Measurements from ENCODE around the gene RPIA. TPM values are rescaled to one million over a fixed set of nuclear protein-coding genes. Genes with fewer than 3 reads are reported as not detected.

The RPIA gene
- total RNA-seq, 1 experiment from 2014 or later: 10.7 TPM

- CTCF ChIA-PET: no interaction called here
- intact Hi-C loops (cut with micrococcal nuclease): no loop called here
- BruUV-seq (replicated peaks): no TSS peak
- TF ChIP-seq EZH2 (IDR thresholded peaks at IDR 0.05; ENCODE audit: low read length, unreplicated experiment): no peak
- TF ChIP-seq EZH2phosphoT487 (IDR thresholded peaks at IDR 0.05; ENCODE audit: borderline replicate concordance, low read length): no peak
- TF ChIP-seq CTCF (conservative IDR thresholded peaks at IDR 0.05; ENCODE audit: low read depth, low read length): no peak
- Histone ChIP-seq H3K9me3 (ENCODE audit: low read length) (no peaks in the 10 kb centered on the region), H3K4me3 (ENCODE audit: low read length) (no peak overlapping the region), H3F3A (ENCODE audit: low read length, unreplicated experiment) (no peaks in the 10 kb centered on the region), H3K9ac (ENCODE audit: low read length) (no peak overlapping the region), H3K36me3 (ENCODE audit: low read depth, low read length) (peaks cover 28% of the 10 kb centered on the region), H2AFZ (ENCODE audit: low read length) (no peak overlapping the region), H4K20me1 (ENCODE audit: low read length) (no peaks in the 10 kb centered on the region), H3K27ac (ENCODE audit: low read length) (no peak overlapping the region), H3K9me2 (replicated peaks; ENCODE audit: low read length) (no peaks in the 10 kb centered on the region), H3K27me3 (ENCODE audit: low read length) (no peaks in the 10 kb centered on the region), H3K4me1 (ENCODE audit: insufficient read depth, low read length) (no peaks in the 10 kb centered on the region), H3K4me2 (ENCODE audit: low read length) (no peak overlapping the region), H3K79me2 (ENCODE audit: low read length) (no peaks in the 10 kb centered on the region)
- POLR2A ChIA-PET (ENCODE audit: unreplicated experiment): no interaction called here
- ATAC-seq: no peak
- DNase-seq: no peak
These were observed 56.5 kb downstream of the RPIA start for GRCh38 chr2:88747990-88748389.

- no peaks in the 10 kb centered on the region for H3K27me3 ChIP-seq (ENCODE audit: low read length)
- no TSS peak for BruUV-seq (replicated peaks)
- no peaks in the 10 kb centered on the region for H3K79me2 ChIP-seq (ENCODE audit: low read length)
- H3K9ac ChIP-seq (ENCODE audit: low read length): no peak overlapping the region
- intact Hi-C loops (cut with micrococcal nuclease): no loop called here
- DNase-seq: no peak
- H3K9me3 ChIP-seq (ENCODE audit: low read length): no peaks in the 10 kb centered on the region
- peaks cover 23% of the 10 kb centered on the region for H3K36me3 ChIP-seq (ENCODE audit: low read depth, low read length)
- H3K27ac ChIP-seq (ENCODE audit: low read length): no peak overlapping the region
- no peaks in the 10 kb centered on the region for H3K4me1 ChIP-seq (ENCODE audit: insufficient read depth, low read length)
- ChIA-PET CTCF (no interaction called here), POLR2A (ENCODE audit: unreplicated experiment) (no interaction called here)
- TF ChIP-seq EZH2phosphoT487 (IDR thresholded peaks at IDR 0.05; ENCODE audit: borderline replicate concordance, low read length): no peak
- no peak for TF ChIP-seq EZH2 (IDR thresholded peaks at IDR 0.05; ENCODE audit: low read length, unreplicated experiment)
- TF ChIP-seq CTCF (conservative IDR thresholded peaks at IDR 0.05; ENCODE audit: low read depth, low read length): no peak
- no peaks in the 10 kb centered on the region for H4K20me1 ChIP-seq (ENCODE audit: low read length)
- no peak overlapping the region for H3K4me2 ChIP-seq (ENCODE audit: low read length)
- no peaks in the 10 kb centered on the region for H3F3A ChIP-seq (ENCODE audit: low read length, unreplicated experiment)
- H2AFZ ChIP-seq (ENCODE audit: low read length): no peak overlapping the region
- H3K9me2 ChIP-seq (replicated peaks; ENCODE audit: low read length): no peaks in the 10 kb centered on the region
- ATAC-seq: no peak
- H3K4me3 ChIP-seq (ENCODE audit: low read length): no peak overlapping the region
These were observed 60.3 kb downstream of the RPIA start for GRCh38 chr2:88751768-88752167.

- DNase-seq (no peak), ATAC-seq (no peak)
- no peaks in the 10 kb centered on the region for H4K20me1 ChIP-seq (ENCODE audit: low read length)
- ChIA-PET CTCF (no interaction called here), POLR2A (ENCODE audit: unreplicated experiment) (no interaction called here)
- no peaks in the 10 kb centered on the region for H3K27me3 ChIP-seq (ENCODE audit: low read length)
- H3K79me2 ChIP-seq (ENCODE audit: low read length): no peaks in the 10 kb centered on the region
- H3K4me2 ChIP-seq (ENCODE audit: low read length): no peak overlapping the region
- intact Hi-C loops (cut with micrococcal nuclease): no loop called here
- peaks cover 22% of the 10 kb centered on the region for H3K36me3 ChIP-seq (ENCODE audit: low read depth, low read length)
- no peaks in the 10 kb centered on the region for H3F3A ChIP-seq (ENCODE audit: low read length, unreplicated experiment)
- no peak overlapping the region for H2AFZ ChIP-seq (ENCODE audit: low read length)
- H3K4me1 ChIP-seq (ENCODE audit: insufficient read depth, low read length): no peaks in the 10 kb centered on the region
- no peak for TF ChIP-seq EZH2 (IDR thresholded peaks at IDR 0.05; ENCODE audit: low read length, unreplicated experiment)
- TF ChIP-seq CTCF (conservative IDR thresholded peaks at IDR 0.05; ENCODE audit: low read depth, low read length): no peak
- no peak for TF ChIP-seq EZH2phosphoT487 (IDR thresholded peaks at IDR 0.05; ENCODE audit: borderline replicate concordance, low read length)
- no peak overlapping the region for H3K9ac ChIP-seq (ENCODE audit: low read length)
- H3K9me2 ChIP-seq (replicated peaks; ENCODE audit: low read length): no peaks in the 10 kb centered on the region
- no TSS peak for BruUV-seq (replicated peaks)
- no peaks in the 10 kb centered on the region for H3K9me3 ChIP-seq (ENCODE audit: low read length)
- no peak overlapping the region for H3K27ac ChIP-seq (ENCODE audit: low read length)
- no peak overlapping the region for H3K4me3 ChIP-seq (ENCODE audit: low read length)
These were observed 62.5 kb downstream of the RPIA start for GRCh38 chr2:88753833-88754584.

All from PC-3 (cell line).